ENCODE results near the gene RIMKLB. TPM values are rescaled to one million over a fixed set of nuclear protein-coding genes. Genes with fewer than 3 reads are reported as not detected.
"Not testable (repeated sequence)": the region's sequence is repeated elsewhere in the genome, so short reads cannot be mapped to it uniquely, and the experiment has no call there.

The RIMKLB gene
- polyA plus RNA-seq, 3 donors: 1.0 to 6.6 (median 1.2) TPM

DNA sequence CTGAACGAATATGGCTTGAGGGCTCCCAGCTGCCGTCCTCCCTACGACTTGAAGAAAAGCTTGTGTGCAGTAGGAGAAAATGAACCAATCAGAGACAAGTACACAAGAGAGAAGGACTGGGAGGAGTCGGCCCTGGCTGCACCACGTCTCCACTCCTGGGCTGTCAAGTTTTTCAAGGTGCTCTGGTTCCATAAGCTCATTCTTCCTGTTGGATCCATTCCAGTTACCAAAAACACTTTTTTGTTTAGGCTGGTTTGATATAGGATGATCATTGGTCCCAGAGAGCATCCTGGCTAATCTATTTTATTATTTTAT lies 121.8 kb downstream of the RIMKLB start:
- Histone ChIP-seq H3K27ac (ENCODE audit: low read depth in 1 of 2, low read length in 2 of 2) (no peak overlapping the region), H3K79me2 (ENCODE audit: insufficient read depth, low read length) (no peaks in the 10 kb centered on the region), H2AFZ (ENCODE audit: insufficient read depth, low read depth, low read length, poor library complexity, severe bottlenecking) (no peak overlapping the region), H4K20me1 (ENCODE audit: insufficient read depth, low read length) (no peaks in the 10 kb centered on the region), H3K4me2 (replicated peaks; ENCODE audit: extremely low read depth, low read length, poor library complexity, severe bottlenecking) (no peak overlapping the region), H3K4me3 (replicated peaks in 1 of 3; ENCODE audit: low read depth in 2 of 3, low read length in 3 of 3) (no peak overlapping the region), H3K9me3 (replicated peaks in 1 of 2; ENCODE audit: control insufficient read depth in 1 of 2, insufficient read depth in 1 of 2, low read length in 2 of 2) (no peaks in the 10 kb centered on the region), H3K4me1 (ENCODE audit: control insufficient read depth in 1 of 2, insufficient read depth in 2 of 2, low read length in 2 of 2) (peaks cover 11 to 15% of the 10 kb centered on the region in 2 donors), H3K27me3 (ENCODE audit: control insufficient read depth in 2 of 2, insufficient read depth in 2 of 2, low read length in 2 of 2) (no peaks in the 10 kb centered on the region), H3K36me3 (replicated peaks in 1 of 2; ENCODE audit: control insufficient read depth in 1 of 2, insufficient read depth in 2 of 2, low read length in 2 of 2) (no peaks in the 10 kb centered on the region), H3K9ac (ENCODE audit: insufficient read depth, low read length, poor library complexity, severe bottlenecking) (no peak overlapping the region)
- H3K4me1 Mint-ChIP-seq: peaks cover 22% of the 10 kb centered on the region
- intact Hi-C loops (cut with micrococcal nuclease): no loop called here
- no peaks in the 10 kb centered on the region for H3K36me3 Mint-ChIP-seq
- peaks cover 0 to 3% (median 0%) of the 10 kb centered on the region in 7 donors for H3K9me3 Mint-ChIP-seq
- TF ChIP-seq, protein P1, sequence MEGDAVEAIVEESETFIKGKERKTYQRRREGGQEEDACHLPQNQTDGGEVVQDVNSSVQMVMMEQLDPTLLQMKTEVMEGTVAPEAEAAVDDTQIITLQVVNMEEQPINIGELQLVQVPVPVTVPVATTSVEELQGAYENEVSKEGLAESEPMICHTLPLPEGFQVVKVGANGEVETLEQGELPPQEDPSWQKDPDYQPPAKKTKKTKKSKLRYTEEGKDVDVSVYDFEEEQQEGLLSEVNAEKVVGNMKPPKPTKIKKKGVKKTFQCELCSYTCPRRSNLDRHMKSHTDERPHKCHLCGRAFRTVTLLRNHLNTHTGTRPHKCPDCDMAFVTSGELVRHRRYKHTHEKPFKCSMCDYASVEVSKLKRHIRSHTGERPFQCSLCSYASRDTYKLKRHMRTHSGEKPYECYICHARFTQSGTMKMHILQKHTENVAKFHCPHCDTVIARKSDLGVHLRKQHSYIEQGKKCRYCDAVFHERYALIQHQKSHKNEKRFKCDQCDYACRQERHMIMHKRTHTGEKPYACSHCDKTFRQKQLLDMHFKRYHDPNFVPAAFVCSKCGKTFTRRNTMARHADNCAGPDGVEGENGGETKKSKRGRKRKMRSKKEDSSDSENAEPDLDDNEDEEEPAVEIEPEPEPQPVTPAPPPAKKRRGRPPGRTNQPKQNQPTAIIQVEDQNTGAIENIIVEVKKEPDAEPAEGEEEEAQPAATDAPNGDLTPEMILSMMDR (IDR thresholded peaks at IDR 0.05): no peak
- no peak for DNase-seq
- H3K4me3 Mint-ChIP-seq: no peak overlapping the region
- 96% methylated on average over 5 of the region's 5 CpGs for WGBS (ENCODE audit: insufficient coverage)
- peaks cover 2 to 3% (median 3%) of the 10 kb centered on the region in 3 donors for H3K27me3 Mint-ChIP-seq (ENCODE audit: low read depth in 3 of 3)
- H3K27ac Mint-ChIP-seq: no peak overlapping the region

DNA sequence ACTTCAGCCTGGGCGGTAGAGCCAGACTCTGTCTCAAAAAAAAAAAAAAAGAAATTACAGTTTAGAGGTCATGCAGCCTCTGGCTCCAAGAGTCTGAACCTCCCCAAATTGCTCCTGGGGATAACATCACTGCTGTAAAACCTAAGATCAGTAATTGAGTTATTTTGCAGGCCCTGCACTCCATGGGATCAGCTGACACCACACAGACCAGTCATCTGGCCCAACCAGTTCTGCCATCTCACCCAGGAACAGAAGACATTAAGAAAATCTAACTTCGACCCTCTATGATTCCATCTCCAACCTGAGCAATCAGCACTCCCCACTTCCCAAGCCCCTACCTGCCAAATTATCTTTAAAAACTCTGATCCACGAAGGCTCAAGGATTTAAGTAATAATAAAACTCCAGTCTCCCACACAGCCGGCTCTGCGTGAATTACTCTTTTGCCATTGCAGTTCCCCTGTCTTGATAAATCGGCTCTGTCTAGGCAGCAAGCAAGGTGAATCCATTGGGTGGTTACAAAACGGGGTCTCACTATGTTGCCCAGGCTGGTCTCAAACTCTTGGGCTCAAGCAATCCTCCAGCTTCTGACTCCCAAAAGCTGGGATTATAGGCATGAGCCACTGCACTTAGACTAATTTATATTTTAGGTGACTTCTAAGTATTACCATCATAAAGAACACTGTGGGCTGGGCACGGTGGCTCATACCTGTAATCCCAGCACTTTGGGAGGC lies 123.1 kb downstream of the RIMKLB start:
- H3K27me3 Mint-ChIP-seq (ENCODE audit: low read depth in 3 of 3); H3K4me3 ChIP-seq (replicated peaks in 1 of 3; ENCODE audit: low read depth in 2 of 3, low read length in 3 of 3); H3K27me3 ChIP-seq (ENCODE audit: control insufficient read depth in 2 of 2, insufficient read depth in 2 of 2, low read length in 2 of 2); H3K79me2 ChIP-seq (ENCODE audit: insufficient read depth, low read length); H3K4me3 Mint-ChIP-seq; H2AFZ ChIP-seq (ENCODE audit: insufficient read depth, low read depth, low read length, poor library complexity, severe bottlenecking); H3K9me3 Mint-ChIP-seq; DNase-seq; H3K9ac ChIP-seq (ENCODE audit: insufficient read depth, low read length, poor library complexity, severe bottlenecking); H3K27ac ChIP-seq (ENCODE audit: low read depth in 1 of 2, low read length in 2 of 2); H4K20me1 ChIP-seq (ENCODE audit: insufficient read depth, low read length); H3K27ac Mint-ChIP-seq; H3K36me3 ChIP-seq (replicated peaks in 1 of 2; ENCODE audit: control insufficient read depth in 1 of 2, insufficient read depth in 2 of 2, low read length in 2 of 2); H3K9me3 ChIP-seq (replicated peaks in 1 of 2; ENCODE audit: control insufficient read depth in 1 of 2, insufficient read depth in 1 of 2, low read length in 2 of 2); H3K36me3 Mint-ChIP-seq; H3K4me2 ChIP-seq (replicated peaks; ENCODE audit: extremely low read depth, low read length, poor library complexity, severe bottlenecking); intact Hi-C loops (cut with micrococcal nuclease): not testable (repeated sequence)
- peaks cover 11 to 15% of the 10 kb centered on the region in 2 donors for H3K4me1 ChIP-seq (ENCODE audit: control insufficient read depth in 1 of 2, insufficient read depth in 2 of 2, low read length in 2 of 2)
- peaks cover 22% of the 10 kb centered on the region for H3K4me1 Mint-ChIP-seq
- 98% methylated on average over 6 of the region's 8 CpGs for WGBS (ENCODE audit: insufficient coverage)

Measured in CD14-positive monocyte (primary cell).